K562 (cell line): Measurements from ENCODE around the gene NUP62. TPM values are rescaled to one million over a fixed set of nuclear protein-coding genes. Genes with fewer than 3 reads are reported as not detected.
A peak's percentile ranks its signal among the peaks of the same experiment; 100 is the strongest.

Experiments
- ETV1 ChIP-seq: fragments of 450-650 bp; conservative IDR thresholded peaks from 2 replicates; pipeline ENCODE4 v1.6.1; 2016; ENCODE audit warnings: missing genetic modification characterization, control low read depth, low read depth, missing compliant biosample characterization
- GABPA ChIP-seq: fragments of 200-800 bp; sonication (Bioruptor generic); conservative IDR thresholded peaks from 2 replicates; pipeline ENCODE4 v1.6.1; 2016; ENCODE audit warnings: low read depth, missing genetic modification characterization, missing compliant biosample characterization
- NCOA2 ChIP-seq, 2 experiments: fragments of 450-650 bp; IDR thresholded peaks; 2 replicates each; pipeline ENCODE4 v1.6.1; 2018; ENCODE audit warnings: mild to moderate bottlenecking in 2 of 2, moderate library complexity in 1 of 2; ENCODE audit not compliant: partially characterized antibody in 2 of 2
- NR2C1 ChIP-seq, 2 experiments: fragments of 450-650 bp; IDR thresholded peaks; 2 replicates each; pipeline ENCODE4 v1.6.1; 2017; ENCODE audit warnings: mild to moderate bottlenecking in 2 of 2, antibody characterized with exemption in 1 of 2, inconsistent platforms in 1 of 2, missing compliant biosample characterization in 1 of 2, missing genetic modification characterization in 1 of 2
- RUNX1 ChIP-seq: sonication (generic); IDR thresholded peaks from 2 replicates; pipeline ENCODE4 v1.6.1; 2016; ENCODE audit warnings: antibody characterized with exemption, low read depth
- ZNF586 ChIP-seq: fragments of 450-650 bp; formaldehyde crosslinking; conservative IDR thresholded peaks from 2 replicates; pipeline ENCODE4 v1.4.0; 2020; ENCODE audit warnings: mild to moderate bottlenecking, moderate library complexity
- ZNF830 ChIP-seq: fragments of 250-450 bp; sonication (Bioruptor Pico); IDR thresholded peaks from 2 replicates; pipeline ENCODE4 v1.5.0; 2021; ENCODE audit warnings: mild to moderate bottlenecking
- polyA plus RNA-seq, 8 experiments: library from polyadenylated mRNA; depleted of rRNA in 4 of 8; stranded (reverse) in 5 of 8; unstranded in 3 of 8; fragments of >200 nt; fragmentation: Nextera tagmentation in 2 of 8; fragmentation: Illumina TruSeq in 1 of 8; extraction: Ambion mirVana in 2 of 8; extraction: Trizol in 1 of 8; gene quantifications; 2 replicates each; pipeline versions ENCODE4 v1.2.1 to v1.2.3, GENCODE V29; 2011 to 2014; ENCODE audit warnings: inconsistent platforms in 1 of 8, missing spikeins in 1 of 8
- total RNA-seq, 7 experiments: library from RNA; depleted of rRNA in 6 of 7; stranded (reverse); fragments of >200 nt in 6 of 7; fragmentation: Illumina TruSeq in 2 of 7; extraction: Trizol in 2 of 7; gene quantifications; 2 replicates each; pipeline versions ENCODE4 v1.2.1 to v1.2.3, GENCODE V29; 2011 to 2021; ENCODE audit warnings: low replicate concordance in 1 of 7
- TF ChIP-seq, protein P1 (sequence below): sonication (generic); formaldehyde crosslinking; IDR thresholded peaks from 2 replicates; pipeline ENCODE4 v1.8.0; 2023; ENCODE audit warnings: mild to moderate bottlenecking, missing genetic modification reagents
- TF ChIP-seq, protein P2 (sequence below): sonication (generic); formaldehyde crosslinking; IDR thresholded peaks from 2 replicates; pipeline ENCODE4 v1.8.0; 2023; ENCODE audit warnings: missing genetic modification reagents, mild to moderate bottlenecking, borderline replicate concordance
- TF ChIP-seq, protein P3 (sequence below): fragments of 200-800 bp; sonication (Bioruptor generic); IDR thresholded peaks from 2 replicates; pipeline ENCODE4 v1.6.1; 2016; ENCODE audit warnings: missing genetic modification characterization, missing compliant biosample characterization
- TF ChIP-seq, protein P4 (sequence below): sonication (generic); IDR thresholded peaks from 2 replicates; pipeline ENCODE4 v1.6.1; 2016
- TF ChIP-seq, protein P5 (sequence below): fragments of 450-650 bp; IDR thresholded peaks from 2 replicates; pipeline ENCODE4 v1.6.1; 2016

Gene NUP62
- total and polyA plus RNA-seq, 9 of the 15 experiments (the other 6 are each of a cell fraction or from before 2014, with no cell fraction given): 16.9 to 109 (median 66.0) TPM

DNA sequence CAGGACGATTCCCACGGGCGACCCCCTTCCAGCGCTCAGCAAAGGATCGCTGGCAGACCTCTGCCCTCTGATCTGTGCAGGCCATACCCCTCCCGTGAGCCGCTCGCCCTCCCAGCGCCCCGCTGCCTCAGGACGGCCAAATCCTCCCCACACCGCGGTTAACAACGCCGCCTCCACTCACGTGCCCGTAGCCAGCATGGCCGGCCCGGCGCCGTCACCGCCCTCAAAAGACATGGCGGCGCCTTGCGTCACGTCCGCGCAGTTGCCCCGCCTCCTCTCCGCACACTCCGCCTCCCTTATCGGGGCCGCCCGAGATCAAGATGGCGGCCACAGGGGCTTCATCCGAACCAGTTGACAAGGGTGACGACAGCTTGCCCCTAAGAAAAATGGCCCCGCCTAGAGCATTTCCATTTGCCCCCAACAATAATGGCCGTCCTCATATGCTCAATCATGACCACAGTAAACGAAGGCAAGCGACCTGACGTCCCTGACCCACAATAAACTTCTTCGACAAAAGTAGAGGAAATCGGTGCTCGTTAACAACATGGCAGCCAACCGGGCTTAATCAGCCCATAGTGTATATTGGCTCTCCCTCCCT lies 52.8 kb downstream of the NUP62 start (continued):
- TF ChIP-seq, protein P1, sequence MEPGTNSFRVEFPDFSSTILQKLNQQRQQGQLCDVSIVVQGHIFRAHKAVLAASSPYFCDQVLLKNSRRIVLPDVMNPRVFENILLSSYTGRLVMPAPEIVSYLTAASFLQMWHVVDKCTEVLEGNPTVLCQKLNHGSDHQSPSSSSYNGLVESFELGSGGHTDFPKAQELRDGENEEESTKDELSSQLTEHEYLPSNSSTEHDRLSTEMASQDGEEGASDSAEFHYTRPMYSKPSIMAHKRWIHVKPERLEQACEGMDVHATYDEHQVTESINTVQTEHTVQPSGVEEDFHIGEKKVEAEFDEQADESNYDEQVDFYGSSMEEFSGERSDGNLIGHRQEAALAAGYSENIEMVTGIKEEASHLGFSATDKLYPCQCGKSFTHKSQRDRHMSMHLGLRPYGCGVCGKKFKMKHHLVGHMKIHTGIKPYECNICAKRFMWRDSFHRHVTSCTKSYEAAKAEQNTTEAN (CRISPR knock-in tag): no peak
- TF ChIP-seq RUNX1 (peak; percentile 72; the same call in 1 of the 2 replicates), ZNF830 (peak; percentile 77; the same call in 1 of the 2 replicates), GABPA (tag) (peak; percentile 95), ZNF586 (CRISPR knock-in tag) (no peak), NCOA2 (IDR thresholded peaks at IDR 0.05; ENCODE audit: partially characterized antibody in 2 of 2) (no peak), NR2C1 (IDR thresholded peaks at IDR 0.05) (peak; percentile 91; the same call in 1 of the 2 replicates), NR2C1 (tag; IDR thresholded peaks at IDR 0.05) (peak; percentile 71), ETV1 (tag) (peak; percentile 43; the same call in 1 of the 2 replicates)
- TF ChIP-seq, protein P2, sequence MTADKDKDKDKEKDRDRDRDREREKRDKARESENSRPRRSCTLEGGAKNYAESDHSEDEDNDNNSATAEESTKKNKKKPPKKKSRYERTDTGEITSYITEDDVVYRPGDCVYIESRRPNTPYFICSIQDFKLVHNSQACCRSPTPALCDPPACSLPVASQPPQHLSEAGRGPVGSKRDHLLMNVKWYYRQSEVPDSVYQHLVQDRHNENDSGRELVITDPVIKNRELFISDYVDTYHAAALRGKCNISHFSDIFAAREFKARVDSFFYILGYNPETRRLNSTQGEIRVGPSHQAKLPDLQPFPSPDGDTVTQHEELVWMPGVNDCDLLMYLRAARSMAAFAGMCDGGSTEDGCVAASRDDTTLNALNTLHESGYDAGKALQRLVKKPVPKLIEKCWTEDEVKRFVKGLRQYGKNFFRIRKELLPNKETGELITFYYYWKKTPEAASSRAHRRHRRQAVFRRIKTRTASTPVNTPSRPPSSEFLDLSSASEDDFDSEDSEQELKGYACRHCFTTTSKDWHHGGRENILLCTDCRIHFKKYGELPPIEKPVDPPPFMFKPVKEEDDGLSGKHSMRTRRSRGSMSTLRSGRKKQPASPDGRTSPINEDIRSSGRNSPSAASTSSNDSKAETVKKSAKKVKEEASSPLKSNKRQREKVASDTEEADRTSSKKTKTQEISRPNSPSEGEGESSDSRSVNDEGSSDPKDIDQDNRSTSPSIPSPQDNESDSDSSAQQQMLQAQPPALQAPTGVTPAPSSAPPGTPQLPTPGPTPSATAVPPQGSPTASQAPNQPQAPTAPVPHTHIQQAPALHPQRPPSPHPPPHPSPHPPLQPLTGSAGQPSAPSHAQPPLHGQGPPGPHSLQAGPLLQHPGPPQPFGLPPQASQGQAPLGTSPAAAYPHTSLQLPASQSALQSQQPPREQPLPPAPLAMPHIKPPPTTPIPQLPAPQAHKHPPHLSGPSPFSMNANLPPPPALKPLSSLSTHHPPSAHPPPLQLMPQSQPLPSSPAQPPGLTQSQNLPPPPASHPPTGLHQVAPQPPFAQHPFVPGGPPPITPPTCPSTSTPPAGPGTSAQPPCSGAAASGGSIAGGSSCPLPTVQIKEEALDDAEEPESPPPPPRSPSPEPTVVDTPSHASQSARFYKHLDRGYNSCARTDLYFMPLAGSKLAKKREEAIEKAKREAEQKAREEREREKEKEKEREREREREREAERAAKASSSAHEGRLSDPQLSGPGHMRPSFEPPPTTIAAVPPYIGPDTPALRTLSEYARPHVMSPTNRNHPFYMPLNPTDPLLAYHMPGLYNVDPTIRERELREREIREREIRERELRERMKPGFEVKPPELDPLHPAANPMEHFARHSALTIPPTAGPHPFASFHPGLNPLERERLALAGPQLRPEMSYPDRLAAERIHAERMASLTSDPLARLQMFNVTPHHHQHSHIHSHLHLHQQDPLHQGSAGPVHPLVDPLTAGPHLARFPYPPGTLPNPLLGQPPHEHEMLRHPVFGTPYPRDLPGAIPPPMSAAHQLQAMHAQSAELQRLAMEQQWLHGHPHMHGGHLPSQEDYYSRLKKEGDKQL (CRISPR knock-in tag): no peak
- TF ChIP-seq, protein P3, sequence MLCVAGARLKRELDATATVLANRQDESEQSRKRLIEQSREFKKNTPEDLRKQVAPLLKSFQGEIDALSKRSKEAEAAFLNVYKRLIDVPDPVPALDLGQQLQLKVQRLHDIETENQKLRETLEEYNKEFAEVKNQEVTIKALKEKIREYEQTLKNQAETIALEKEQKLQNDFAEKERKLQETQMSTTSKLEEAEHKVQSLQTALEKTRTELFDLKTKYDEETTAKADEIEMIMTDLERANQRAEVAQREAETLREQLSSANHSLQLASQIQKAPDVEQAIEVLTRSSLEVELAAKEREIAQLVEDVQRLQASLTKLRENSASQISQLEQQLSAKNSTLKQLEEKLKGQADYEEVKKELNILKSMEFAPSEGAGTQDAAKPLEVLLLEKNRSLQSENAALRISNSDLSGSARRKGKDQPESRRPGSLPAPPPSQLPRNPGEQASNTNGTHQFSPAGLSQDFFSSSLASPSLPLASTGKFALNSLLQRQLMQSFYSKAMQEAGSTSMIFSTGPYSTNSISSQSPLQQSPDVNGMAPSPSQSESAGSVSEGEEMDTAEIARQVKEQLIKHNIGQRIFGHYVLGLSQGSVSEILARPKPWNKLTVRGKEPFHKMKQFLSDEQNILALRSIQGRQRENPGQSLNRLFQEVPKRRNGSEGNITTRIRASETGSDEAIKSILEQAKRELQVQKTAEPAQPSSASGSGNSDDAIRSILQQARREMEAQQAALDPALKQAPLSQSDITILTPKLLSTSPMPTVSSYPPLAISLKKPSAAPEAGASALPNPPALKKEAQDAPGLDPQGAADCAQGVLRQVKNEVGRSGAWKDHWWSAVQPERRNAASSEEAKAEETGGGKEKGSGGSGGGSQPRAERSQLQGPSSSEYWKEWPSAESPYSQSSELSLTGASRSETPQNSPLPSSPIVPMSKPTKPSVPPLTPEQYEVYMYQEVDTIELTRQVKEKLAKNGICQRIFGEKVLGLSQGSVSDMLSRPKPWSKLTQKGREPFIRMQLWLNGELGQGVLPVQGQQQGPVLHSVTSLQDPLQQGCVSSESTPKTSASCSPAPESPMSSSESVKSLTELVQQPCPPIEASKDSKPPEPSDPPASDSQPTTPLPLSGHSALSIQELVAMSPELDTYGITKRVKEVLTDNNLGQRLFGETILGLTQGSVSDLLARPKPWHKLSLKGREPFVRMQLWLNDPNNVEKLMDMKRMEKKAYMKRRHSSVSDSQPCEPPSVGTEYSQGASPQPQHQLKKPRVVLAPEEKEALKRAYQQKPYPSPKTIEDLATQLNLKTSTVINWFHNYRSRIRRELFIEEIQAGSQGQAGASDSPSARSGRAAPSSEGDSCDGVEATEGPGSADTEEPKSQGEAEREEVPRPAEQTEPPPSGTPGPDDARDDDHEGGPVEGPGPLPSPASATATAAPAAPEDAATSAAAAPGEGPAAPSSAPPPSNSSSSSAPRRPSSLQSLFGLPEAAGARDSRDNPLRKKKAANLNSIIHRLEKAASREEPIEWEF (CRISPR knock-in tag): no peak; the same call in 1 of the 2 replicates
- TF ChIP-seq, protein P4, sequence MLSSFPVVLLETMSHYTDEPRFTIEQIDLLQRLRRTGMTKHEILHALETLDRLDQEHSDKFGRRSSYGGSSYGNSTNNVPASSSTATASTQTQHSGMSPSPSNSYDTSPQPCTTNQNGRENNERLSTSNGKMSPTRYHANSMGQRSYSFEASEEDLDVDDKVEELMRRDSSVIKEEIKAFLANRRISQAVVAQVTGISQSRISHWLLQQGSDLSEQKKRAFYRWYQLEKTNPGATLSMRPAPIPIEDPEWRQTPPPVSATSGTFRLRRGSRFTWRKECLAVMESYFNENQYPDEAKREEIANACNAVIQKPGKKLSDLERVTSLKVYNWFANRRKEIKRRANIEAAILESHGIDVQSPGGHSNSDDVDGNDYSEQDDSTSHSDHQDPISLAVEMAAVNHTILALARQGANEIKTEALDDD: no peak
- TF ChIP-seq, protein P5, sequence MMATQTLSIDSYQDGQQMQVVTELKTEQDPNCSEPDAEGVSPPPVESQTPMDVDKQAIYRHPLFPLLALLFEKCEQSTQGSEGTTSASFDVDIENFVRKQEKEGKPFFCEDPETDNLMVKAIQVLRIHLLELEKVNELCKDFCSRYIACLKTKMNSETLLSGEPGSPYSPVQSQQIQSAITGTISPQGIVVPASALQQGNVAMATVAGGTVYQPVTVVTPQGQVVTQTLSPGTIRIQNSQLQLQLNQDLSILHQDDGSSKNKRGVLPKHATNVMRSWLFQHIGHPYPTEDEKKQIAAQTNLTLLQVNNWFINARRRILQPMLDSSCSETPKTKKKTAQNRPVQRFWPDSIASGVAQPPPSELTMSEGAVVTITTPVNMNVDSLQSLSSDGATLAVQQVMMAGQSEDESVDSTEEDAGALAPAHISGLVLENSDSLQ: peak; percentile 70
